Activated CD8-positive, alpha-beta T cell treated with anti-CD3 and anti-CD28 coated beads for 36 hours (primary cell): Measurements from ENCODE around the gene ITGAD. TPM values are rescaled to one million over a fixed set of nuclear protein-coding genes. Genes with fewer than 3 reads are reported as not detected.

Source experiments
- ATAC-seq: fragments of 200-7000 bp; cut with Tn5 transposase; one replicate; pipeline ENCODE4 v1.10.0; 2021; ENCODE audit warnings: mild to moderate bottlenecking, moderate library complexity
- CTCF ChIA-PET: fragments of 350-600 bp; sonication (Branson Sonifier 250); formaldehyde crosslinking; loops from one replicate; lab custom pipeline; 2021; ENCODE audit warnings: antibody characterized with exemption; lab: Charles Lee
- POLR2A ChIA-PET: fragments of 350-600 bp; sonication (Branson Sonifier 250); formaldehyde crosslinking; loops from one replicate; lab custom pipeline; 2021; ENCODE audit warnings: antibody characterized with exemption; lab: Charles Lee
- DNase-seq: peaks from one replicate; pipeline ENCODE4 v3.0.0-alpha.2; 2020
- H3K27ac Mint-ChIP-seq: one replicate; pipeline ENCODE4 v1.8.0; 2021; ENCODE audit warnings: mild to moderate bottlenecking, mixed read lengths
- H3K27me3 Mint-ChIP-seq: one replicate; pipeline ENCODE4 v1.8.0; 2021; ENCODE audit warnings: mixed read lengths
- H3K36me3 Mint-ChIP-seq: one replicate; pipeline ENCODE4 v1.8.0; 2021; ENCODE audit warnings: low read depth, mixed read lengths
- H3K4me1 Mint-ChIP-seq: one replicate; pipeline ENCODE4 v1.8.0; 2021; ENCODE audit warnings: low read depth, mixed read lengths
- H3K4me3 Mint-ChIP-seq: one replicate; pipeline ENCODE4 v1.8.0; 2021; ENCODE audit warnings: mild to moderate bottlenecking, moderate library complexity, mixed read lengths
- H3K9me3 Mint-ChIP-seq: one replicate; pipeline ENCODE4 v1.8.0; 2021; ENCODE audit warnings: mixed read lengths
- CTCF ChIP-seq: fragments of 200-600 bp; IDR thresholded peaks from one replicate; pipeline ENCODE4 v1.8.0; 2022; ENCODE audit warnings: antibody characterized with exemption, mild to moderate bottlenecking
- intact Hi-C: fragments of 100-400 bp; cut with micrococcal nuclease; formaldehyde crosslinking; loops from one replicate; pipeline ENCODE4 v1.10.0; 2022
- total RNA-seq, 2 experiments: library from RNA; stranded (reverse); gene quantifications; one replicate each; pipeline ENCODE4 v1.2.3, GENCODE V29; 2021

The ITGAD gene
- total RNA-seq, 2 experiments from 2014 or later: not detected

DNA sequence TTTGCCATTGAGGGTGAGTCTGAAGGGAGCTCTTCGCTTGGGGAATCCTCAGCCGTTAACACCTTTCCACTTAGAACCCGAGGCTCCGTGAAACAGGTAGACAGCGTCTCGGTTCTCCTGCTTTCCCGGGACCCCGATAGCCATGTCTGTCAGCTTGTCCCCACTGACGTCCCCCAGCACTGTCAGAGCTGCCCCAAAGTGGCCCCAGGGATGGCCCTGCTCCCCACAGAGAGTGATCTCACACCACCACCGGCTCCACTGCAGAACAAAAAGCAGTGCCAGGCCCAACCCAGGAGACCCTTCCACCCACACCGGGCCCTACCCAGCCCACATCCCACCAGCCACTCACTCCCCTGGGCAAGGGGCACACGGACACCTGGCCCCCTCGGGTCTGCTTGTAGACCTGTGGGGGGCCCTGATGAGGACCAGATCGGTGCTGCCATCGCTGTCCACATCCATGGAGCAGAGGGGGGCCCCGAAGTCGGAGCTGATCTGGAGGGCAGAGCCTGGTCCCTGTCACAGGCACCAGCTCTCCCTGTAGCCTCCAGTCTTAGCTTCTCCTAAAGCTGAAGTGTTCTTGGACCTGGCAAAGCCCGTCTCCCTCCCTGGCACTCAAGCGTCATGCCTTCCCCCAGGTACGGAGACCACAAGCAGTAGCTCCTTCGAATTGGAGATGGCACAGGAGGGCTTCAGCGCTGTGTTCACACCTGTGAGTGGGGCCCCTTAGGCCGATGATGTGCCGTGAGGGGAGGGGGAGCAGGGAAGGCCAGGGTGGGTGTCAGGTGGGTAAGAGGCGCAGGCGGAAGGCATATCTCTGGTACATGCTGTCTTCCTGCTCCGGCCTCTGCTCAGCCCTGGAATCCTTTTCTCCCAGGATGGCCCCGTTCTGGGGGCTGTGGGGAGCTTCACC lies 31.7 kb upstream of the ITGAD start:
- Mint-ChIP-seq H3K36me3 (no peaks in the 10 kb centered on the region), H3K27me3 (no peaks in the 10 kb centered on the region), H3K9me3 (no peaks in the 10 kb centered on the region), H3K27ac (no peak overlapping the region), H3K4me3 (no peak overlapping the region), H3K4me1 (peaks cover 19% of the 10 kb centered on the region)
- POLR2A ChIA-PET: interaction anchor here (0.8 to 1.5 kb wide), 2 partner anchors 26 to 181 kb away, joined by 3 to 8 read pairs; partner anchors contain the start of gene FUS
- CTCF ChIA-PET: interaction anchor here (1.2 kb wide), 2 partner anchors 21 to 28 kb away, joined by 3 to 4 read pairs; no protein-coding TSS in a partner anchor
- TF ChIP-seq CTCF: no peak
- intact Hi-C loops: no loop called here
- DNase-seq (no peak), ATAC-seq (no peak)

DNA sequence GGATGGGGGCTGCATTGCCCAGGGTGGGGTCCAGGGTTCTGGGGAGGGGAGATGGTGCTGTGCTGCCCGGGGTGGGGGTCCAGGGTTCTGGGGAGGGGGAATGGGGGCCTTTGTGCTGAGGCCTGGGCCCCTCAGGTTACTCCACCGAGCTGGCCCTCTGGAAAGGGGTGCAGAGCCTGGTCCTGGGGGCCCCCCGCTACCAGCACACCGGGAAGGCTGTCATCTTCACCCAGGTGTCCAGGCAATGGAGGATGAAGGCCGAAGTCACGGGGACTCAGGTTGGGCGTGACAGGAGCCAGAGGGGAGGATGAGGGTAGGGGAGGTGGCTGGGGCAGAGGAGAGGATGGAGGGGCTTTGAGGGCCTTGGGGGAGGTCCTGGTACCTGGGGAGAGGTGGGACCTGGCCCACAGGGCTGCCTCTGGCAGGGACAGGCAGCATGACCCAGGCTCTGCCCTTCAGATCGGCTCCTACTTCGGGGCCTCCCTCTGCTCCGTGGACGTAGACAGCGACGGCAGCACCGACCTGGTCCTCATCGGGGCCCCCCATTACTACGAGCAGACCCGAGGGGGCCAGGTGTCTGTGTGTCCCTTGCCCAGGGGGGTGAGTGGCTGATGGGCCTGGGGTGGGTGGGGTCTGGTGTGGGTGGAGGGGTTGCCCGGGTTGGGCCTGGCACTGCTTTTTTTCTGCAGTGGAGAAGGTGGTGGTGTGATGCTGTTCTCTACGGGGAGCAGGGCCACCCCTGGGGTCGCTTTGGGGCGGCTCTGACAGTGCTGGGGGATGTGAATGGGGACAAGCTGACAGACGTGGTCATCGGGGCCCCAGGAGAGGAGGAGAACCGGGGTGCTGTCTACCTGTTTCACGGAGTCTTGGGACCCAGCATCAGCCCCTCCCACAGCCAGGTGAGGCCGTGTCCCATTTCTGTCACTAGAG lies 30.4 kb upstream of the ITGAD start:
- ChIA-PET CTCF (no interaction called here), POLR2A (no interaction called here)
- Mint-ChIP-seq H3K4me3 (no peak overlapping the region), H3K9me3 (no peaks in the 10 kb centered on the region), H3K27ac (no peak overlapping the region), H3K4me1 (peaks cover 17% of the 10 kb centered on the region), H3K36me3 (no peaks in the 10 kb centered on the region), H3K27me3 (no peaks in the 10 kb centered on the region)
- intact Hi-C loops: no loop called here
- DNase-seq: no peak
- no peak for ATAC-seq
- TF ChIP-seq CTCF: no peak

- DNase-seq: no peak
- Mint-ChIP-seq H3K27me3 (no peaks in the 10 kb centered on the region), H3K4me3 (no peak overlapping the region), H3K9me3 (no peaks in the 10 kb centered on the region), H3K27ac (no peak overlapping the region), H3K36me3 (no peaks in the 10 kb centered on the region), H3K4me1 (peaks cover 14% of the 10 kb centered on the region)
- intact Hi-C loops: no loop called here
- CTCF ChIA-PET: no interaction called here
- POLR2A ChIA-PET: no interaction called here
- TF ChIP-seq CTCF: no peak
- ATAC-seq: no peak
Observed at GRCh38 chr16:31363721-31364120, 29.4 kb upstream of the ITGAD start.

DNA sequence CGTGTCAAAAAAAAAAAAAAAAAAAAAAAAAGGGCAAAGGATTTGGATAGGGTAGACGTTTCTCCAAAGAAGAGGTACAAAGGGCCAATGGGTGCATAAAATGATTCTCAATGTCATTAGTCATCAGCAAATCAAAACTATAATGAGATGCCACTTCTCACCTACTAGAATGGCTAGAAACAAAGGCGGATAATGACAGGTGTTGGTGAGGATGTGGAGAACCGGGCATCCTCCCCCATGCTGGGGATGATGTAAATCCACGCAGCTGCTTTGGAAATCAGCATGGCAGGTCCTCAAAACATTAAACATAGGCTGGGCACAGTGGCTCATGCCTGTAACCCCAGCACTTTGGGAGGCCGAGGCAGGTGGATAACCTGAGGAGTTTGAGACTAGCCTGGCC lies 28.7 kb upstream of the ITGAD start:
- DNase-seq (no peak), ATAC-seq (peak; percentile 24)
- CTCF ChIA-PET: no interaction called here
- no peaks in the 10 kb centered on the region for H3K27me3 Mint-ChIP-seq
- peaks cover 14% of the 10 kb centered on the region for H3K4me1 Mint-ChIP-seq
- POLR2A ChIA-PET: no interaction called here
- H3K9me3 Mint-ChIP-seq: no peaks in the 10 kb centered on the region
- intact Hi-C loops: no loop called here
- no peak overlapping the region for H3K4me3 Mint-ChIP-seq
- H3K27ac Mint-ChIP-seq: no peak overlapping the region
- H3K36me3 Mint-ChIP-seq: no peaks in the 10 kb centered on the region
- no peak for TF ChIP-seq CTCF
